AG09309 (cell line): Measurements from ENCODE around the gene MYPN.
A peak's percentile ranks its signal among the peaks of the same experiment; 100 is the strongest.

ENCODE experiments used
- DNase-seq: peaks from one replicate; pipeline ENCODE4 v3.0.0-alpha.2; 2010; ENCODE audit warnings: low read depth
- H3K4me3 ChIP-seq: 2 replicates; pipeline ENCODE4 v1.5.1; 2011; ENCODE audit warnings: mild to moderate bottlenecking, low read depth, low read length, moderate library complexity; ENCODE audit not compliant: control insufficient read depth
- TF ChIP-seq, protein P1 (sequence below): IDR thresholded peaks from 2 replicates; pipeline ENCODE4 v1.5.1; 2011; ENCODE audit warnings: mild to moderate bottlenecking, low read depth, low read length, inconsistent platforms; ENCODE audit not compliant: insufficient read depth, control insufficient read depth; ENCODE audit errors: missing control alignments

The MYPN gene

DNA sequence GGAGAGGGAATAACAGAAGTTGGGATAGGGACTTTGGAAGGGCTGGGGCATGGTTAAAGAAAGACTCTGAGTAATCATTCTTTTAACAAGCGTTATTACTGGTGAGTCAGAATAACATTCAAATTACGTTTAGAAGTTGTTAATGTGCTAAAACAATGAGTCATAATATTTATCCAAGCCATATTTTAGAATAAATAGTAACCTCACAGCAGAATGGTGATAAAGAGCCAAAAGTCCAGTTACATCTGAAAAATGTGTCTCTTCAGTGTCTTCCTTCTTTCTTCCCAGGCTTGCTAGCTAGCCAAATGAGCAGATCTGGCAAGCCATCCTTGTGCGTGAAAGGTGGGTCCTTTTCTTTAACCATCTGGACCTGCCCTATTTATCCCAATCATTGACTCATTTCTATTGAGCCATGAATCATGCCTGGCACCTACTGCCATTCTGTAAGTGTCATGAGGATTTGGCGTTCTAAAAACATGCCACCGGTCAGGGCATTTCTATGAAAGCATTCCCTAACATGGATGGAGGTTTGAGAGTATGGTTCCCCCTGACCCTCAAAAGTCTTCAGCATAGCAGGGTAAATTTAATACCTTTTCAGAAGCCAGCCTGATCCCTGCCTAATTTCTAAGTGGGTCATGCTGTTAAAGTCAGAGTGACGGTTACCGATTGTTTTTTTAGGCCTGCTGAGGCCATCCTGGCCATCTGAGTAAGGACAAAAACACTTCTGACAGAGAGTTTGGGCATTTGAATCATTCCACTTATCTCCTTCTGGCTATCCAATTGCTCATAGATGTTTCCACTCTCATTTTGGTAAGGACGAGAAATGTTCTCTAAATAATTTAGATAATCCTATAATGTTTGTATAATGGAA, 26.9 kb downstream of the MYPN start:
- DNase-seq: peak; percentile 78
- TF ChIP-seq, protein P1, sequence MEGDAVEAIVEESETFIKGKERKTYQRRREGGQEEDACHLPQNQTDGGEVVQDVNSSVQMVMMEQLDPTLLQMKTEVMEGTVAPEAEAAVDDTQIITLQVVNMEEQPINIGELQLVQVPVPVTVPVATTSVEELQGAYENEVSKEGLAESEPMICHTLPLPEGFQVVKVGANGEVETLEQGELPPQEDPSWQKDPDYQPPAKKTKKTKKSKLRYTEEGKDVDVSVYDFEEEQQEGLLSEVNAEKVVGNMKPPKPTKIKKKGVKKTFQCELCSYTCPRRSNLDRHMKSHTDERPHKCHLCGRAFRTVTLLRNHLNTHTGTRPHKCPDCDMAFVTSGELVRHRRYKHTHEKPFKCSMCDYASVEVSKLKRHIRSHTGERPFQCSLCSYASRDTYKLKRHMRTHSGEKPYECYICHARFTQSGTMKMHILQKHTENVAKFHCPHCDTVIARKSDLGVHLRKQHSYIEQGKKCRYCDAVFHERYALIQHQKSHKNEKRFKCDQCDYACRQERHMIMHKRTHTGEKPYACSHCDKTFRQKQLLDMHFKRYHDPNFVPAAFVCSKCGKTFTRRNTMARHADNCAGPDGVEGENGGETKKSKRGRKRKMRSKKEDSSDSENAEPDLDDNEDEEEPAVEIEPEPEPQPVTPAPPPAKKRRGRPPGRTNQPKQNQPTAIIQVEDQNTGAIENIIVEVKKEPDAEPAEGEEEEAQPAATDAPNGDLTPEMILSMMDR: no peak
- no peak overlapping the region for H3K4me3 ChIP-seq

DNA sequence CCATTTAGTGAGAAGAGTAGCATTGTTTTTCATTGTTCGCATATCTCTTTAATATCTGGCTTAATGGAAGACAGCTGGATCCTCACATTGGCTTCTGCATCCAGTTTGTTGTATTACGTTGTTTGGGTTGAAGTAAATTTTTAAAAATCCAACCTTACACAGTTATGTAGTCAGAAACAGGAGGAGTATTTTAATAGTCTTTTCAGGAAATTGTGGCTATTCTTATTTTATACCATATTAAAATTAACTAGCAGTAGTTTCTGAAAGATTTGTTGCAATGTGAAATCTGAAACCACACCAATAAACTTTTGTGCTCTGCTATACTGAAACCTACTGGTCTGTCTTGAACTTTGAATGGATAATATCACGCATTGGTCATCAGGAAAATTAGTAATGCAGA, 27.9 kb downstream of the MYPN start:
- TF ChIP-seq, protein P1: no peak
- DNase-seq: peak; percentile 66
- no peak overlapping the region for H3K4me3 ChIP-seq

DNA sequence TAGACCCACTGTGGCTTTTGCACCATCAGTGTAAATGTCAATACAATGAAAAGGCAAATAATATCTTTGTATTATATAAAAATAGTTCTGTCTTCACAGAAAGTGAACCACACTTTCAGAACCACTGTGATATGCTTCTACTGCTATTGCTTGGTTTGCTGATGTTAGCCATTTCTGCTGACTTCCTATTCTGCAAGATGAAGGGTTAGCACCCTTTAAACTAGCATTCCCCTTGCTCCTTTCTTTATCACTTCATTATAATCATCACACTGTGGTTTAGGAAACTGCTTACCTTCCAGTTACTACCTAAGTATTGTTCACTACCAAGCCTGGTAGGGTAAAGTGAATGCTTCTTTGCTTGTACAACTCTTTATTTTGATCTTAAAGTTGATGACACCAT, 29.2 kb downstream of the MYPN start:
- DNase-seq: no peak
- H3K4me3 ChIP-seq: no peak overlapping the region
- TF ChIP-seq, protein P1: no peak

DNA sequence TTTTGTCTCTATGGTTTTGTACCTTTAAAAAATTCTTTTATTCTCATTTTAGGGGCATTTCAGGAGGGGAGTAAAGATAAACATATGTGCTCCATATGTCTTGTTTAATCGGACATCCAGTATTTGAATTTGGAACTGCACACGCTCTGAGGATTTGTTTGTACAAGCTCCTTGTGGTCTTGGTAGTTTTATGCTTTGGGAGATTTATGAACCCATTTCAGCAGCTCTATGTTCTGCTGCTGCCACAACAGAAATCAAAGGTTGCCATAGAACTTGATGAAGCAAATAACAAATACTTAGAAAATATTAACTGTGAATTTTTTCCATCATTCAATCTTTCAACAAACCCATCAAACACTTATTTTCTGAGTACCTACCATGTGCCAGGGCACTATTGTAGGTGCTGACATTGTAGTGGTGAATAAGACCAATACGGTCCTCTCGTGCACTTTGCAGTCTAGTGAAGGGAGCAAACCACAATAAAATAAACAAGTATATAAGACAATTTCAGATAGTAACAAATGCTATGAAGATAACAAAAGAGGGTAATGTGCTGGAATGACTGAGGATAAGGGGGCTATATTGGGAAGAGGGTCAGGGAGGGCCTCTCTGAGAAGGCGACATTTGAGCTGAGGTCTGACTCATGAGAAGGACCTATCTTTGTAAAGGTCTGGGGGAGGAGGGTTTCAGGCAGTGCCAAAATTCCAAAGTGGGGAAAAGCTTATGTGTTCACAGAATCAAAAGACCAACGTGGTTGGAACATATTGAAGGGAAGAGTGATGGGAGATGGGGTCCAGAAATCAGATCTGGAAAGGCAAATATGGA, 30.4 kb downstream of the MYPN start:
- TF ChIP-seq, protein P1: no peak
- no peak for DNase-seq
- no peak overlapping the region for H3K4me3 ChIP-seq

DNA sequence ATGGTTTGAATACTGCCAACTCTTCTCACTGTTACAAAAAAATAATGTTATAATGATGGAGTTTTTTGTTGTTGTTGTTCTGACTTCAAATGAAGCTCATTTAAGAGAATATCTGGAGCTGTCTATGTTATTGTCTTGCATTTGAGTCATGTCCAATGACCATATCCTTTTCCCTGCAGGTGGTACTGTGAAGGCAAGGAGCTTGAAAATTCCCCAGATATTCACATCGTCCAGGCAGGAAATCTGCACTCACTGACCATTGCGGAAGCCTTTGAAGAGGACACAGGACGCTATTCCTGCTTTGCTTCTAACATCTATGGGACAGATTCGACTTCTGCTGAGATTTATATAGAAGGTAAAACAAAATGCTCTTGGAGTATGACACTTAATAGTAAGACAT, 33.5 kb downstream of the MYPN start:
- DNase-seq: no peak

DNA sequence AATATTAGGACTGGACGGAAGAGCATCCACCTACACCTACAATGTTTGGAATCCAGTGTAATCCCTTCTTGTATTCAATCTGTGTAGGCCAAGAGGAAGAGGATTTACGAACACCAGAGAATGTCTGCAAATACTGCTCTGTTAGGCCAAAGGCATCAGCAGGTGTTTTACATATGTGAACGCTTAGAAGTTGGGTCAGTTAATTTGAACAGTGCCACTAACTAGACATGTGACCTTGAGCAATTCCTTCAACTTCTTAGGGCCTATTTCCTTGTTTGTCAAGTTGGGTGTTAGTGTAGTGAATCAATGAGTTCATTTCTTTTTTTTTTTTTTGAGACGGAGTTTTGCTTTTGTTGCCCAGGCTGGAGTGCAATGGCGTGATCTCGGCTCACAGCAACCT, 35.4 kb downstream of the MYPN start:
- DNase-seq: no peak
- TF ChIP-seq, protein P1: no peak
- no peak overlapping the region for H3K4me3 ChIP-seq

More for the DNA sequence above, 33.5 kb downstream of the MYPN start:
- no peak overlapping the region for H3K4me3 ChIP-seq
- TF ChIP-seq, protein P1: no peak
